GM18861 (cell line): ENCODE data around the gene POC1B.

Experiments used
- ATAC-seq: cut with Tn5 transposase; IDR thresholded peaks from one replicate; pipeline ENCODE4 v1.9.1; 2021; ENCODE audit not compliant: unreplicated experiment

The POC1B gene

GRCh38 chr12:89424389-89424788 is 101.5 kb downstream of the POC1B start:
- no peak for ATAC-seq

- ATAC-seq: no peak
These were observed 104.6 kb downstream of the POC1B start for GRCh38 chr12:89421092-89421835.

GRCh38 chr12:89418228-89418910 is 107.5 kb downstream of the POC1B start:
- ATAC-seq: no peak

- ATAC-seq: no peak
These were observed 108.4 kb downstream of the POC1B start for GRCh38 chr12:89417246-89417977.

GRCh38 chr12:89416049-89416792 is 109.6 kb downstream of the POC1B start:
- ATAC-seq: no peak

- ATAC-seq: no peak
These were observed 111.0 kb downstream of the POC1B start for GRCh38 chr12:89414851-89415250.

- ATAC-seq: no peak
These were observed 111.5 kb downstream of the POC1B start for GRCh38 chr12:89414322-89414721.

GRCh38 chr12:89413234-89413633 is 112.6 kb downstream of the POC1B start:
- ATAC-seq: no peak

- ATAC-seq: no peak
These were observed 113.2 kb downstream of the POC1B start for GRCh38 chr12:89412665-89413064.

- ATAC-seq: no peak
These were observed 114.0 kb downstream of the POC1B start for GRCh38 chr12:89411846-89412245.

GRCh38 chr12:89411234-89411633 is 114.6 kb downstream of the POC1B start:
- ATAC-seq: no peak

GRCh38 chr12:89405626-89406345 is 120.1 kb downstream of the POC1B start:
- ATAC-seq: no peak

- ATAC-seq: no peak
These were observed 124.3 kb downstream of the POC1B start for GRCh38 chr12:89401433-89402058.

- no peak for ATAC-seq
These were observed 125.4 kb downstream of the POC1B start for GRCh38 chr12:89400415-89400814.

- ATAC-seq: no peak
These were observed 130.1 kb downstream of the POC1B start for GRCh38 chr12:89395712-89396111.

GRCh38 chr12:89393551-89394121 is 132.2 kb downstream of the POC1B start:
- ATAC-seq: no peak

GRCh38 chr12:89392391-89392790 is 133.5 kb downstream of the POC1B start:
- no peak for ATAC-seq

GRCh38 chr12:89391726-89392336 is 134.0 kb downstream of the POC1B start:
- ATAC-seq: no peak
